Activated CD8-positive, alpha-beta memory T cell treated with anti-CD3 and anti-CD28 coated beads for 4 hours (primary cell): ENCODE results near the gene FTO.
A peak's percentile ranks its signal among the peaks of the same experiment; 100 is the strongest.
"Not testable (repeated sequence)": the region's sequence is repeated elsewhere in the genome, so short reads cannot be mapped to it uniquely, and the experiment has no call there.

Experiments
- DNase-seq, 2 donors: peaks; one replicate each; pipeline ENCODE4 v3.0.0-alpha.2; 2020; ENCODE audit warnings: low read depth in 2 of 2

FTO gene

GRCh38 chr16:53703590-53704444 is at the start of gene FTO, which contains the start of gene RPGRIP1L:
FTO (plus strand) TSS chr16:53704156.
RPGRIP1L (minus strand) TSS chr16:53703859; CDS start chr16:53700723, 3,136 bp downstream.
- peak; percentile 93 for DNase-seq

GRCh38 chr16:53654946-53655345 is 49.0 kb upstream of the FTO start:
- no peak for DNase-seq

- no peak for DNase-seq
Measured at GRCh38 chr16:53662072-53662471, 41.9 kb upstream of the FTO start.

GRCh38 chr16:53664724-53665345 is 39.1 kb upstream of the FTO start:
- no peak for DNase-seq

GRCh38 chr16:53666786-53667415 is 37.1 kb upstream of the FTO start:
- no peak for DNase-seq

GRCh38 chr16:53668869-53669268 is 35.1 kb upstream of the FTO start:
- no peak for DNase-seq

- no peak for DNase-seq
Measured at GRCh38 chr16:53672461-53672860, 31.5 kb upstream of the FTO start.

GRCh38 chr16:53673189-53673588 is 30.8 kb upstream of the FTO start:
- DNase-seq = no peak

- DNase-seq = no peak
Measured at GRCh38 chr16:53678155-53678554, 25.8 kb upstream of the FTO start.

- no peak for DNase-seq
Measured at GRCh38 chr16:53678756-53679343, 25.1 kb upstream of the FTO start.

- DNase-seq = no peak
Measured at GRCh38 chr16:53680756-53681155, 23.2 kb upstream of the FTO start.

GRCh38 chr16:53681354-53681753 is 22.6 kb upstream of the FTO start:
- no peak for DNase-seq

- DNase-seq = not testable (repeated sequence)
Measured at GRCh38 chr16:53685334-53685733, 18.6 kb upstream of the FTO start.

GRCh38 chr16:53686710-53687109 is 17.2 kb upstream of the FTO start:
- no peak for DNase-seq

- no peak for DNase-seq
Measured at GRCh38 chr16:53689636-53690035, 14.3 kb upstream of the FTO start.

- no peak for DNase-seq
Measured at GRCh38 chr16:53690771-53691170, 13.2 kb upstream of the FTO start.

- no peak for DNase-seq
Measured at GRCh38 chr16:53692146-53692545, 11.8 kb upstream of the FTO start.

- DNase-seq = no peak
Measured at GRCh38 chr16:53693320-53693719, 10.6 kb upstream of the FTO start.

- DNase-seq = no peak
Measured at GRCh38 chr16:53695070-53695469, 8.9 kb upstream of the FTO start.

- DNase-seq = not testable (repeated sequence)
Measured at GRCh38 chr16:53698271-53698670, 5.7 kb upstream of the FTO start.

GRCh38 chr16:53704445-53704813 is 473 bp downstream of the FTO start:
- no peak for DNase-seq

- no peak for DNase-seq
Measured at GRCh38 chr16:53707671-53708070, 3.7 kb downstream of the FTO start.
